Measurements from ENCODE around the gene C10orf90. TPM values are rescaled to one million over a fixed set of nuclear protein-coding genes. Genes with fewer than 3 reads are reported as not detected.

Gene C10orf90
- total RNA-seq, 4 donors from 2014 or later, result 0.26 TPM; not detected in 3

DNA sequence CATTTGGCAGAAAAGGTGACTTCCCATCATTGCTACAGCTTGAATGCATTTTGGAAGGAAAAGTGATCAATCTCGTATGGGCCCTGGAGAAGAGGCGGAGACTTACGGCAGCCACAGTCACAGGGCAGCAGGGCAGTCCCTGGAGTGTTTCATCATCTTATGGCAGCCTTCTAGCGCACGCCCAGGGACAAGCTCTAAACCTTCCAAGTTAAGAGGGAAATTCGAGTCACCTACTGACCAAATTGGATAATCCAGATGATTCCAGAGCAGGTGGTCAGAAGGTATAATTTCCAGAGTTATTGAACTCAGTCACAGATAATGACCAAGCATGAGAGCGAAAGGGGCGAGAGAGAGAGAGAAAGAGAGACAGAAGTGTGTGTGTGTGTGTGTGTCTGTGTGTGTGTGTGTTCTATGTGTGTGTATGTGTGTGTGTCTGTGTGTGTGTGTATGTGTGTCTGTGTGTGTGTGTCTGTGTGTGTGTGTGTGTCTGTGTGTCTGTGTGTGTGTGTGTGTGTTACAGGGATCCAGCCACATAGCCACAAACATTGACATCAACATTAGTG, 158.5 kb downstream of the C10orf90 start:
- H3K4me1 ChIP-seq, result no peaks in the 10 kb centered on the region
- no peak for DNase-seq
- H3K36me3 ChIP-seq, result no peaks in the 10 kb centered on the region
- no peak for TF ChIP-seq POLR2A (IDR thresholded peaks at IDR 0.05)
- TF ChIP-seq, protein P1, sequence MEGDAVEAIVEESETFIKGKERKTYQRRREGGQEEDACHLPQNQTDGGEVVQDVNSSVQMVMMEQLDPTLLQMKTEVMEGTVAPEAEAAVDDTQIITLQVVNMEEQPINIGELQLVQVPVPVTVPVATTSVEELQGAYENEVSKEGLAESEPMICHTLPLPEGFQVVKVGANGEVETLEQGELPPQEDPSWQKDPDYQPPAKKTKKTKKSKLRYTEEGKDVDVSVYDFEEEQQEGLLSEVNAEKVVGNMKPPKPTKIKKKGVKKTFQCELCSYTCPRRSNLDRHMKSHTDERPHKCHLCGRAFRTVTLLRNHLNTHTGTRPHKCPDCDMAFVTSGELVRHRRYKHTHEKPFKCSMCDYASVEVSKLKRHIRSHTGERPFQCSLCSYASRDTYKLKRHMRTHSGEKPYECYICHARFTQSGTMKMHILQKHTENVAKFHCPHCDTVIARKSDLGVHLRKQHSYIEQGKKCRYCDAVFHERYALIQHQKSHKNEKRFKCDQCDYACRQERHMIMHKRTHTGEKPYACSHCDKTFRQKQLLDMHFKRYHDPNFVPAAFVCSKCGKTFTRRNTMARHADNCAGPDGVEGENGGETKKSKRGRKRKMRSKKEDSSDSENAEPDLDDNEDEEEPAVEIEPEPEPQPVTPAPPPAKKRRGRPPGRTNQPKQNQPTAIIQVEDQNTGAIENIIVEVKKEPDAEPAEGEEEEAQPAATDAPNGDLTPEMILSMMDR (IDR thresholded peaks at IDR 0.05), result no peak
- no peak overlapping the region for H3K4me3 ChIP-seq
- H3K27me3 ChIP-seq, result no peaks in the 10 kb centered on the region
- 49 to 56% methylated on average over 6 to 8 of the region's 8 CpGs for WGBS, 2 donors
- no peak overlapping the region for H3K27ac ChIP-seq
- intact Hi-C loops (cut with DNase I), result no loop called here
- no peaks in the 10 kb centered on the region for H3K9me3 ChIP-seq

DNA sequence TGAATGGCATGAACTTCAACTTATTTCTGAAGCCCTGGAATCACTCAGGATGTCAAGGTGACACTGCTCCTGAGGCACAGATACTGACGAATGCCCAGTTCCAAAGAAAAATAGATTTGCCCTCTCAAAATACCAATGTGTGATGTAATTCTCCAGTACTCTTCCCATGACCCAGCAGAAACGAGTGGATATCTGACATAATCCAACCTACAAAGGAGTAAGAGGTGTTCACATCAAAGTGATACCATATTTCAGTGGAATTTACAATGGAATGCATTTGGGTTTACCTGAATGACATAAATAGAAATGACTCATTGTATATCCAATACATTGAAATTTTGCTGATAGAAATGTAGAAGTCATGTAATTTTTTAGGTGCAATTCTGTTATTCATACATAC, 161.3 kb downstream of the C10orf90 start:
- H3K4me1 ChIP-seq, result no peaks in the 10 kb centered on the region
- no peak overlapping the region for H3K27ac ChIP-seq
- H3K4me3 ChIP-seq, result no peak overlapping the region
- intact Hi-C loops (cut with DNase I), result loop anchor here (10.0 kb wide), 1 partner anchor 524 kb away; no protein-coding TSS in a partner anchor
- peaks cover 0 to 23% (median 0%) of the 10 kb centered on the region in 4 donors for H3K27me3 ChIP-seq
- no peaks in the 10 kb centered on the region for H3K36me3 ChIP-seq
- WGBS, 2 donors, result 53 to 70% methylated on average over 2 of the region's 2 CpGs
- no peaks in the 10 kb centered on the region for H3K9me3 ChIP-seq
- no peak for TF ChIP-seq POLR2A (IDR thresholded peaks at IDR 0.05)
- TF ChIP-seq, protein P1 (IDR thresholded peaks at IDR 0.05), result no peak
- DNase-seq, result no peak

DNA sequence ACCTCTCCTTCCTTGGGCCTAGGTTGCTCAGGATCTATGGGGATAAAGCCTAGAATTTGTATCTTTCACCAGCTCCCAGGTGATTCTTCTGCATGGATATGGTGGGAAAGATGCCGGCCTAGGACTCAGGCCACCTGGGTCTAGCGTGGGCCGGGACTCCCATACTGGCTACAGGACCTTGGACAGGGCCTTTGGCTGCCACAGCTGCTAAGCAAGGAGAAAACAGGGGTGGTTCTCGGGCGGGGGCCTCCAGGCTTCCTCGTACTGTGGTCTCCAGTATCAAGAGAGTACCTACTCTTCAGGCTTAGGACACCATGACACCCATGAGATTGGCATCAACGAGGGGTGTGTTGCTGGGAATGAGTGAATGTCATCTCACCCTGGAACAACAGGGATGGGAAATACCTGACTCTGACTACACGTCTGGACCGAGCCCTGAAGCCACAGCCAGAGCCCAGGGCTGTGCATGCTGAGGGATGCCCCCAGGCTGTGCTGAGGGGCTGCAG, 161.9 kb downstream of the C10orf90 start:
- no peaks in the 10 kb centered on the region for H3K4me1 ChIP-seq
- DNase-seq, result no peak
- no peak overlapping the region for H3K4me3 ChIP-seq
- WGBS, 2 donors, result 37 to 73% methylated on average over 6 to 8 of the region's 9 CpGs
- intact Hi-C loops (cut with DNase I), result loop anchor here (10.0 kb wide), 1 partner anchor 524 kb away; no protein-coding TSS in a partner anchor
- no peaks in the 10 kb centered on the region for H3K36me3 ChIP-seq
- TF ChIP-seq, protein P1 (IDR thresholded peaks at IDR 0.05), result no peak
- no peak for TF ChIP-seq POLR2A (IDR thresholded peaks at IDR 0.05)
- H3K27me3 ChIP-seq, result peaks cover 0 to 23% (median 0%) of the 10 kb centered on the region in 4 donors
- H3K27ac ChIP-seq, result no peak overlapping the region
- H3K9me3 ChIP-seq, result no peaks in the 10 kb centered on the region

DNA sequence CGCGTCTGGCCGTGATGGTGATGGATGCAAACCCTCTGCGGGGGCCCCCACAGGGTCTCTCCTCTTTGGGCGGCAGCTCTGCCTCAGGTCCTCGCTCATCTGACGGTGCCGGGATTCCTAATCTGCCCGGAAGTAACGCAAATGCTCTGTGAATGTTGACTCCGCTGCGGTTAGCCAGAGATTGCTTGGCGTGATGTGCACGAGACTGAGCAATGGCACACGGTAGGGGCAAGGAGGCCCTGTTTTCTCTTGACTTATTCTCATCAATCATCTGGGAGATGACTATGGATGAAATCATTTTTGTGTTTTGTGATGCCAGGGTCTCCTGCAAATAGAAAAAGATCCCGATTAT, 165.8 kb downstream of the C10orf90 start:
- Histone ChIP-seq H3K36me3 (no peaks in the 10 kb centered on the region), H3K27me3 (peaks cover 0 to 23% (median 0%) of the 10 kb centered on the region in 4 donors), H3K4me1 (no peaks in the 10 kb centered on the region), H3K4me3 (no peak overlapping the region), H3K9me3 (no peaks in the 10 kb centered on the region), H3K27ac (no peak overlapping the region)
- no peak for DNase-seq
- 73 to 74% methylated on average over 6 to 7 of the region's 16 CpGs for WGBS, 2 donors
- no peak for TF ChIP-seq POLR2A (IDR thresholded peaks at IDR 0.05)
- TF ChIP-seq, protein P1 (IDR thresholded peaks at IDR 0.05), result no peak
- intact Hi-C loops (cut with DNase I), result loop anchor here (10.0 kb wide), 1 partner anchor 520 kb away; no protein-coding TSS in a partner anchor

DNA sequence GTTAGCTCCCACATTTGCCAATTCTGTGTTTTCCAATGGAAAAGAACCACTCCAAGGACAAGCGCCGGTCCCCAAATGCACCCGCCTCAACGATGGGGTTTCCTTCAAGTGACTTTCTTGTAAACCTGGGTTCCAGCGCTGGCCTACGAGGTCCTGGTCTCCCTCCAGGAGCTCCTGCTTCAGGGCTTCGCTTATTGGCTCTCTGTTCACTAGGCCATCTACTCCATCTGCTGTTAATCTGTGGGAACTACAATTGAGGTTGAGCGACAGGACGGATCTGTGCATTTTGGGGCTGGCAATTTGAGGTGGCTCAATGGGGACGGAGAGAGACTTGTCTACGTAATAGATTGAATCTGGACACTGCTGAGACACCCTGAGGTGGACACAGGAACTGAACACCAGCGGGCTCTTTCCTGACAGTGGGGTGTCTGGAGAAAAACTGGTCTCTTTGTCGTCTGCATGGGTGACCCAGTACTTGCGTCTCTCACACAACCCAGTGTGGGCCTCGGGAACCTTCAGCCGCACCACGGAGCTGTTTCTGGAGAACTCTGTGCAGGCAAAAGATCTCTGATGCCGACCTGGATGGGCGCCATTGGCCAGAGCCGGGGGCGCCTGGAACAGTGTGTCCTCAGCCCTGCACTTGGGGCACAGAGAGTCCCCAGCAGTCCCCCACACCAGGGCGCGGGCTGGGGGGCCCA, 166.3 kb downstream of the C10orf90 start:
- WGBS, 2 donors, result 30 to 52% methylated on average over 7 to 17 of the region's 23 CpGs
- DNase-seq, result no peak

More for the DNA sequence above, 166.3 kb downstream of the C10orf90 start:
- Histone ChIP-seq H3K27me3 (peaks cover 0 to 23% (median 0%) of the 10 kb centered on the region in 4 donors), H3K4me3 (no peak overlapping the region), H3K27ac (no peak overlapping the region), H3K36me3 (no peaks in the 10 kb centered on the region), H3K9me3 (no peaks in the 10 kb centered on the region), H3K4me1 (no peaks in the 10 kb centered on the region)
- TF ChIP-seq, protein P1 (IDR thresholded peaks at IDR 0.05), result peak in 5 of 6 experiments; percentile 44 to 75 (median 56)
- TF ChIP-seq POLR2A (IDR thresholded peaks at IDR 0.05), result no peak
- intact Hi-C loops (cut with DNase I), result loop anchor here (10.0 kb wide), 1 partner anchor 519 kb away; no protein-coding TSS in a partner anchor

All from esophagus squamous epithelium (tissue), 5 donors.